Stimulated activated naive CD8-positive, alpha-beta T cell treated with anti-CD3 and anti-CD28 coated beads, Interleukin-15, Interleukin-2, amounts not matched to agents 100 U/mL and 50 U/mL, for 24 hours (primary cell): ENCODE data around the gene ACP7.
"Not testable (repeated sequence)": the region's sequence is repeated elsewhere in the genome, so short reads cannot be mapped to it uniquely, and the experiment has no call there.

Source experiments
- ATAC-seq: fragments of 150-1000 bp; cut with Tn5 transposase; one replicate; pipeline ENCODE4 v1.10.0; 2021
- DNase-seq: peaks from one replicate; pipeline ENCODE4 v3.0.0; 2021

Gene ACP7

DNA sequence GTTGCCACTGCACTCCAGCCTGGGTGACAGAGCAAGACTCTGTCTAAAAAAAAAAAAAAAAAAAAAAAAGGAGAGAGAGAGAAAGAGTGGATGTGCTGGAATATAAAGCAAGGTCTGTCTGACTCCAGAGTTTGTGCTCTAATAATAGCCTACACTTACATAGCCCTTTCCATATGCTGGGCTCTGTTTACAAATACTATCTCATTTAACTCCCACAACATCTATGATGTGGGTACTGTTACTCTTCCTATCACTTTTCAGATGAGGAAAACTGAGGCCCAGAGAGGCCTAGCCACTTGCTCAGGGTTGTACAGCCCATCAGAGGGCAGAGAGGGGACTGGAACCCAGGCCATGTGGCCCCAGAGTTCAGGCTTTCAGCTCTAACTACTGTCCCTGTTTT, 25.5 kb downstream of the ACP7 start:
- no peak for DNase-seq
- no peak for ATAC-seq

DNA sequence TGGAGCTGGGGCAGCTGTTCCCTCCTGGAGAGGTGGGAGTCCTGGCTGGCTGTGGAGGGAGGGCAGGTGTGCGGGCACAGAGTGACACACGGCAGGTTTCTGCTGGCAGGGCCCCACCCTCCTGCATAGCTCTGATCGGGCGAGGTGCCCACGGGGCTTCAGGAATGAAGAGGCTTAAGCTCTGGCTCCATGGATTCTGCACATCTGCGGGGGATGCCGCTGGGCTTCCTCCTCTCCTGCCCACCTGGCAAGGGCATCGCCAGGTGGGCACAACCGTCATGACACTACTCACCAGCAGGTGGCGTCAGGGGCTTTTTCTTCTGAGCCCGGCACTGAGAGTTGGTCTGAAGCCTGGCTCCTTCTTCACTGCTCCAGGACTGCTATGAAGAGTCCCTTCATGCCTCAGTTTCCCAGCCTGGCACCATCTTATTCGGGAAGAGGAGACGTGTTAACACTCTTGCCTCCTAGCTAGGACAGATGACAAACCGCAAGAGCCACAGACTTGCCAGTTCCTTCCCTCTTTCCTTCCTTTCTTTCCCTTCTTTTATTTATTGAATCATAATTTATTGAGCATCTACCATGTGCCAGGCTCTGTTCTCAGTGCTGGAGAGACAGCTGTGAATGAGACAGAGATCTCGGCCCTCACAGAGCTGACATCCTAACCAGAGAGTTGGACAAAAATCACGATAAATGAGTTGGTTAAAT, 26.2 kb downstream of the ACP7 start:
- ATAC-seq (peak; percentile 75), DNase-seq (peak; percentile 82)

DNA sequence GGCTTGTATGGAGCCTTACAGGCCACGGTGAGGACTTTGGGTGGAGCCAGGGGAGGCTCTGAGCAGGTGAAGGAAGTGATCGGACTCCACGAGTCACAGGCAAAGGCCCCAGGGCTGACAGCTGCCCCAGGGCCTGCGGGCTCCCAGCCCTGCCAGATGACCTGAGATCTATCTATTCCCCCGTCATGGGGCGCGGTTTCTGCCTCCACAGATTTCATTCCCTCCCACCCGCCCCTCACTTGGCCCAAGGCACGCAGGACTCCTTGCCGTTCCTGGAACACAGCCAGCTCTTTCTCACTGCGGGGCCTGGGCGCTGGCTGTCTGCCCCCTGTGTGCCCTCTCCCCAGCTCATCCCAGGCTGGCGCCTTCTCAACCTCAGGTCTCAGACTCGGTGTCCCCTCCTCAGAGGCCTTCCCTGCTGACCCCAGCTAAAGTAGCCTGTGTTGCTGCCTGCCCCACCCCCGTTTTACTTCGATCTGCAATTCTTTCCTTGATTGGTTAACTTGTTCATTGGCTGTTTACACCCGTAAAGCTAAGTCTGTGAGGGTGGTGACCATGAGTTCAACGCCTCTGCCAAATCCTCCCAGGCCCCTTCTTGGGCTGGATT, 27.5 kb downstream of the ACP7 start:
- ATAC-seq, result no peak
- DNase-seq, result no peak

DNA sequence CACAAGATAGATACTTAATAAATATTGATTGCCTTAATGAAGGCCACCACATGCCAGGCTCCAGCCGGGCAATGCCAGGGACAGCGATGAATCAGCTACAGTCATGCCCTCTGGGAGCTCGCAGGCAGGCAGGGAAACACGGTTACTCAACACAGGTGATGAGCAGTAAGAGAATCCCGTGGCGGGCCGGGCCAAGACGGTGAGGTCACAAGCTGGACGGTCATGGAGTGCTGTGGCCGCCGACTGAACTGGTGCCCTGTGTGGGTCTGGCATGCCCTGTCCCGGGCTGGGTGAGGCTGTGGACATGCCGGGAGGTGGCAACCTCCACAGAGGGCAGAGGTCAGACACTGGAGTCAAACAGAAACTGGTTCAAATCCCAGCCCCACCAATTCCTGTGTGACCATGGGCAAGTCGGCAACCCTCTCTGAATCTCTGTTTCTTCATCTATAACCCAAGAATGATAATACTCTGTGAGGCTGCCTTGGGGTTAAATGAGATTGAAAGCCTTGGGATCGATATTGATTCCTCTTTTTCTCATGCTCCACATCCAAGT, 28.2 kb downstream of the ACP7 start:
- no peak for ATAC-seq

DNA sequence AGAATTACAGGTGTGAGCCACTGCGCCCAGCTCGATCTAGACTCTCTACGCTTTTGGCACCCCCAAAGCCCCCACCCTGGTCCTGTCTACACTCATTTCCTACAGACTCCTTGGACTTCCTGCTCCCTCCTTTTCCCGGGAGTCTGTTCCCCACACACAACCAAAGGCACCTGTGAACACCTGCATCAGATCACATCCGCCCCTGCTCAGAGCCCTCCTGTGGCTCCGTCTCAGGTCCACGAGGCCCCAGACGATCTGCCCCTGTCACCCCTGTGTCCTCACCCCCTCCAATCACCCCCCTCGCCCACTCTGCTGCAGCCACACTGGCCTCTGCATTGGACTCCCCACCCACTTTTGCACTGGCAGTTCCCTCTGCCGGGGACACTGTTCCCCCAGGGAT, 29.0 kb downstream of the ACP7 start:
- DNase-seq (no peak), ATAC-seq (no peak)

More for the DNA sequence above, 28.2 kb downstream of the ACP7 start:
- DNase-seq, result no peak

DNA sequence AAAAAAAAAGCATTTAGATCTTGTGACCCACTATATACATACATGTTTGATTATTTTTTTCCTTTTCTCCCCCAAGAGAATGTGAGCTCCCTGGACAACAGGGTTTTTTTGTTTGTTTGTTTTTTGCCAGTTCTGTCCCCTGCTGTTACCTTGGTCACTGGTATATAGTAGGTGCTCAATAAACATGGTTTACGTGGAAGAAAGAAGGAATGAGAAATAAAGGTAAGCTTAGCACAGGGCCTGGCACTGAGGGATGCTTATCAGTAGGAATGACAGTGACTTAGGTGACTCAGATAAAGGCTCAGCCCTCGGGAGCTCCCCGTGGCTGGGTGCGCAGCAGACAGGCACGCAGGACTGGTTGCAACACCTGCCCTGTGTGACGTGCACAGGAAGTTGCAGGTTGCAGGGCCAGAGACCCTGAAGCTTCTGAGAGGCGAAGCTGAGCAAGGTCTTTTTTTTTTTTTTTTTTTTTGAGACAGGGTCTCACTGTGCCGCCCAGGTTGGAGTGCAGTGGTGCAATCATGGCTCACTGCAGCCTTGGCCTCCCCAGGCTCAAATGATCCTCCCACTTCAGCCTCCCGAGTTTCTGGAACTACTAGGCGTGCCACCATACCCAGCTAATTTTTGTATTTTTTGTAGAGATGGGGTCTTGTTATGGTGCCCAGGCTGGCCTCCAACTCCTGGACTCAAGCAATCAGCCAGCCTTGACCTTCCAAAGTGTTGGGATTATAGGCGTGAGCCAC, 31.1 kb downstream of the ACP7 start:
- DNase-seq, result no peak

DNA sequence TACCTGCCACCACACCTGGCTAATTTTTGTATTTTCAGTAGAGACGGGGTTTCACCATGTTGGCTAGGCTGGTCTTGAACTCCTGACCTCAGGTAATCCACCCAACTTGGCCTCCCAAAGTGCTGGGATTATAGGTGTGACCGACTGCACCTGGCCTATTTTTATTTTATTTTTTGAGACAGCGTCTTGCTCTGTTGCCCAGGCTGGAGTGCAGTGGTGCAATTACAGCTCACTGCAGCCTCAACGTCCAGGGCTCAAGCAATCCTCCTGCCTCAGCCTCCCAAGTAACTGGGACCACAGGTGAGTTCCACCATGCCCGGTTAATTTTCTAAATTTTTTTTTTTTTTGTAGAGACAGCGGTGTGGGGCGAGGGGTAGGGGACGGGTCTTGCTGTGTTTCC, 32.9 kb downstream of the ACP7 start:
- not testable (repeated sequence) for ATAC-seq, DNase-seq

More for the DNA sequence above, 31.1 kb downstream of the ACP7 start:
- ATAC-seq, result no peak

DNA sequence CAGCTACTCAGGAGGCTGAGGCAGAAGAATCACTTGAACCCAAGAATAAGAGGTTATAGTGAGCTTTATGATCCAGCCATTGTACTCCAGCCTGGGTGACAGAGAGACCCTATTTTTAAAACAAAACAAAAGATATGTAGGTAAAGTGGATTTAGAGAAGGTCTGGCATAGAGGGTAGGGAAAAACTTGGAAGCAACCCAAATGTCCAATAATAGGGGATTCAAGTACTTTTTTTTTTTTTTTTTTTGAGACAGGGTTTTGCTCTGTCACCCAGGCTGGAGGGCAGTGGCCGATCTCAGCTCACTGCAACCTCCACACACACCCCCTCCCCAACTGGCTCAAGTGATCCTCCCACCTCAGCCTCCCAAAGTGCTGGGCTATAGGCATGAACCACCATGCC, 35.7 kb downstream of the ACP7 start:
- ATAC-seq (no peak), DNase-seq (no peak)

DNA sequence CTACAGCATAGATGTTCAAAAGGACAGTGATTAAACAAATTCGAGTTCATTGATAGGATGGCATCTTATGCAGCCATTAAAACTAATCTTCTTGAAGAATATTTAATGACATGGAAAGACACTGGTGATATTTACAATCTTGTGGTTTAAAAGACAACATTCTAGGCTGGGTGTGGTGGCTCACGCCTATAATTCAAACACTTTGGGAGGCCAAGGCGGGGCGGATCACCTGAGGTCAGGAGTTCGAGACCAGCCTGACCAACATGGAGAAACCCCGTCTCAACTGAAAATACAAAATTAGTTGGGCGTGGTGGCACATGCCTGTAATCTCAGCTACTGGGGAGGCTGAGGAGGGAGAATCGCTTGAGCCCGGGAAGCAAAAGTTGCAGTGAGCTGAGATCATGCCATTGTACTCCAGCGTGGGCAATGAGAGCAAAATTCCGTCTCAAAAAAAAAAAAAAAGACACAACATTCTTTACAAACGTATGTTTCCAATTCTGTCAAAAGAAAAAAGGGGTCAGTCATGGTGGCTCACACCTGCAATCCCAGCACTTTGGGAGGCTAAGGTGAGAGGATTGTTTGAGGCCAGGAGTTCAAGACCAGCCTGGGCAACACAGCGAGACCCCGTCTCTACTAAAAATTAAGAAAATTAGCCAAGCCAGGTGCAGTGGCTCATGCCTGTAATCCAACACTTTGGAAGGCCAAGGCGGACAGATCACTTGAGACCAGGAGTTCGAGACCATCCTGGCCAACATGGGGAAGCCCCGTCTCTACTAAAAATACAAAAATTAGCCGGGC, 39.0 kb downstream of the ACP7 start:
- DNase-seq, result no peak
- ATAC-seq, result no peak

DNA sequence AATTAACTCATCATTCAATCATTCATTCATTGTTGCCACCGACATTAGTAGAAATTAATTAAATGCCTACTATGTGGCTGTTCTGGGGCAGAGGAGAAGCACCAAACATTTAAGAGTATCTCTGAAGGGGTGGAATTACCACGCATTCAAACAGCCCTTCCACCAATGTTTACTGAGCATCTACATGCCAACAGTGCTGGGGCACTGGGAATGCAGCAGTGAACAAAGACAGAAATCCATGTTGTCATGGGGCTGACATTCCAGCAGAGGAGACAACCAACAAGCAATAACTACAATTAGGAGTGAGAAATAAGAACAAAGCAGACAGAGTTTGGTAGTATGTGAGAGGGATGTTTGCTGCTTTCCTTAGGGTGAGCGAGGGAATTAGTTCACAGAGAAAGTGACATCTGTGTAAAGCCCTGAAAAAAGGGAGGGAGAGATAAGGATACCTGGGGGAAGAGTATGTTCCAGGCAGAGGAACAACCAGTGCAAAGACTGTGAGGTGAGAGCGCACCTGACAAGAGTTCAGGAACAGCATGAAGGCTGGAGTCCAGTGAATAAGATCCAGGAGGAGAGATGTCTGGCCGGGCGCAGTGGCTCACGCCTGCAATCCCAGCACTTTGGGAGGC, 40.1 kb downstream of the ACP7 start:
- ATAC-seq (no peak), DNase-seq (no peak)

DNA sequence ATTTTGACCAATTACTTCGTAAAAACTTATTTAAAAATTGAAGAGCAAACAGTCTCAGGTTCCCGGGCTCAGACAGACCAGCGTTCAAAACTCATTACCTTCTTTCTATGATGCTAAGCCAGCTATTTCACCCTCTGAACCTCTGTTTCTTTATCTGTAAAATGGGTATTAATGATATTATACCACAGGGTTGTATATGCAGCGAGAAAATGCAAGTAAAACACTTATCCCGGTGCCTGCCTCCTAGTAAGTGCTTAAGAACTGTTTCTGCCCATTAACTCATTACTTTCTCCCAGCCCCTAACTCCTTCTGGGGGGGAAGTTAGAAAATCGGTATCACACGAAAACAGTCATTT, 41.0 kb downstream of the ACP7 start:
- DNase-seq (no peak), ATAC-seq (no peak)

DNA sequence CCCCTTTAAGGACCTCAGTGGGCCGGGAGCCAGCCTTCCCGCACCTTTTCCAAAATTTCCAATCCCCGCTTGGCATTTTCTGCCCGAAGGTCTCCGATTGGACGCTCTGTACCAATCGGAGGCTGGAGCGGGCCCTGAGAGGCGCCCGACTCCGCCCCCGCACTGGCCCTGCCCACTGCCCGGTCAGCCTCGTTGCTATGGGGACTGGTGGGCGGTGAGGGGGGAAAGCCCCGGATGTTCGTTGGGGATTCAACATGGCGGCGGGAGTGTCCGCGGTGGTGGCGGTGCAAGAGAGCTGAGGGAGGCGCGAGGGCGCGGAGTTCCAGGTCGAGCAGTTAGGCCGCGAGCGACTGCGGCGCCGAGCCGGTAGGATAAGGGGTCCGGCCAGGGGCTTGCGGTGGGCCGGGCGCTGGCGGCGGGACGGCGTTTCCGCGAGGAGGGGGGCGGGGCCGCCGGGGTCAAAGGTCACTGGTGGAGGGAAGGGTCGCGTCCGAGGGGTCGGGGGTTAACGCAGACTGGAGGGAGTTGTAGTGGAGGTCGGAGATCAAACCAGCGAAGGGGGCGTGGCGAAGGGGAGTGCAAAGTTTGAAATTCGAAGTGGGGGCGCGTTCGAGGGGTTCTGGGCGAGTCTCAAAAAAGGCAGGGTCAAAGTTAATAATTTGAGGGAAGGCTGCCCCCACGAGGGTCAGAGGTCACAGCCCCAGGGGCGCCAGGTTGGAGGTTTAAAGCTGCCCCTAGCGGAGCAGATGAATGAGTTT, 41.6 kb downstream of the ACP7 start, which contains the start of gene PAK4:
Gene PAK4, plus strand, starts transcription at position 233 of the 758 bp plus-strand sequence. CDS start 43,768 bp downstream, outside the sequence.
- DNase-seq, result peak; percentile 100

DNA sequence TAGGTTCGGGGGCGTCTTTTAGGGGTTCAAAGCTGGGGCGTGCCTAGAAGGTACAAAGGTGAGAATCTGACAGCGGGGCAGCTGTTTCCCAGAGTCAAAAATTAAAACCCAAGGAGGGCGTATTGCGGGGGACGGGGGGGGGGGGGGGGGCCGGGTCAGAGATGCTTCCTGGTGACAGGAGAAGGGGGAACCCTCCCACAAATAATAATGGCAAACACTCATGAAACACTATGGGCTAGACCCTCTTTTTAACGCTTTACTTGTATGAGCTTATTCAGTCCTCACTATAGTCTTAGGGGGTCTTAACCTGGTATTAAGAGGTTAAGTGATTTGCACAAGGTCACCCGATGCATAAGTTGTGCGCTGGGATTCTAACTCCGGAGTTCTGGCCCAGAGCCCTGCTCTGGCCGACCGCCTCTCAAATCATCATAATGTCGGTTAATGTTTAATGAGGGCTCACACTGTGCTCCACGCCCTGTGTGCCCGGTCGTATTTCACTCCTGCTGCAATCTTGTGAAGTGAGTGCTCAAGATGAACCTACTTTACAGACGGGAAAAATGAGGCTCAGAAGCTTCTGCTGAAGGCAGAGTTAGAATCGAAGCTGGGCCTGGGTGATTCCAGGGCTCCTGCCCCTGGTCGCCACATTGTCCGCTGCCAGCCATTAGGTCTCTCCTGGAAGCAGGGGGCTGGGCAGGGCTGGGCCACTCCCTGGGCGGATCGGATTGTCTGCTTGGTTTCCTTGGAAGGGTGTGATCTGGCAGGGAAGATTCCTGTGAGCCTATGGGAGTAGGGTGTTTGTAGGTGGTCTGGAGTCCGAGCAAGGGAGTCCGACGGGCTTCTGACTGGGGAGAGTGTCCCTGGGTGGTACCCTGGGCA, 42.4 kb downstream of the ACP7 start:
- ATAC-seq, result no peak
- no peak for DNase-seq

More for the DNA sequence above, 41.6 kb downstream of the ACP7 start, which contains the start of gene PAK4:
- ATAC-seq, result peak; percentile 97

DNA sequence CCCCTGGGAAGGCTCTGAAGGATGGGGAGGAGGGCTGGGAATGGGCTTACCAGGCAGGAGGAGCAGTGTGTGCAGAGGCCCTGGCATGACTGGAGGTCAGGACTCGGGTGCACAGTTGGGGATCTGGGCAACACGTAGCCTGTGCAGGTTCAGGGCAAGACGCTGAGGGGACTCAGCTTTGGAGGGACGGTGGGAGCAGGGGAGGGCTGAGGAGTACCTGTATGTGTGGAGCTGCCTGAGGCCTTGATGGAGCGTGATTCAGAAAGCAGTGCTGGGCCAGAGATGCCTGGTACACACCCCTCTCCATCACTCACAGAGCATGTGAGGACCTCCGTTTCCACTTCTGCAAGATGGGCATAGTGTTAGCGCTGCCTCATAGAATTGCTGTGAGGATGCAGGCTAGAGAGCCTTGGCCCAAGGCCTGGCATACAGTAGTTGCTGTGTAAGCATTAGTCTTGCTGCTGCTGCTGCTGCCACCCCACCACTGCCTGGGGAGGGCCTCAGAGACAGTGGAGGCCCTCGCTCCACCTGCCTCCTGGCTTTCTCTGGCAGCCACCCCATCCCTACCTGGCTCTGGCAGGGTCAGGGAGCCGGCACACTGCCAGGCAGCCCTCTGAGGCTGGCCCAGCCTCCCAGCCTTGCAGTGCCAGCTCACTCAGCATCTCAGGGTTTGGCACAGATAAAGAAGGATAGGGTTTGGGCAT, 43.8 kb downstream of the ACP7 start:
- ATAC-seq, result no peak
- no peak for DNase-seq

DNA sequence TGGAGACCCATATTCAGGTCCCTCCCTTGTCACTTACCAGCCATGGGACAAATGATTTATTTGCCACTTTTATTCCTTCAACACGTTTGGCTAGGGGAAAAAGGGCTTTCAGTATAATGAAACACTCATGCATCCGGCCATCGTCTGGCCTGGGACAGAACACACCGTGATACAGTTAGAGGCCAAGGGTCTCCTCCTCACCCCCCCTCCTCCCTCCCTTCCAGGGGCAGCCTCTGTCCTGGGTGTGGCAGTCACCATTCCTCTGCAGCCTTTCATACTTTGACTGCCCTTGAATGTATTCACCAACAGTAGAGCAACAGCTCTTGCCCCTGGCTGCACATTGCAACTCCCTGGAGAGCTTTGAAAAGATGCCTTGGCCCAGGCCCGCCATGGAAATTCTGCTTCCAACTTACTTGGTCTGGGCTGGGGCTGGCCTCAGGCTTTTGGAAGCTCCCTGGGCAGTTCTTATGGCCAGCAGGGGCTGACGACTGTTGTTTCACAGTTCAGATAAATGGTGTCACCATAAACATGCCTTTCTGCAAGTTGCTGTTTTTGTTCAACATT, 44.4 kb downstream of the ACP7 start:
- ATAC-seq, result no peak
- no peak for DNase-seq

DNA sequence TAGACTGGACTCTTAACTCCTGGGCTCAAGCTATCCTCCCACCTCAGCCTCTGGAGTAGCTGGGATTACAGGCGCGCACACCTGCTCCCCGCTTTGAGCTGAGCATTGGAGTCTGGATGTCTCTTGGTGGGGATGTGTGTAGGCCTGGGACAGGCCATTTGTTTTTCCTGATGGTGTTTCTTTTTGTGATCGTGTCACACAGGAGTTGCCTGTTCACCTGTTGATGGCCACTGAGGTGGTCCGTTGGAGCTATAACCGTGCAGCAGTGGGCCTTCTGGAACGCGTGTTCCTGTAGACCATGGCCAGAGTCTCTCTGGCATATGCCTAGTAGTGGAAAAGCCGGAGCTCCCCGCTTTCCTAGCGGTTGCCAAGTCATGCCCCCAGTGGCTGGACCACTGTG, 44.9 kb downstream of the ACP7 start:
- DNase-seq (no peak), ATAC-seq (no peak)

DNA sequence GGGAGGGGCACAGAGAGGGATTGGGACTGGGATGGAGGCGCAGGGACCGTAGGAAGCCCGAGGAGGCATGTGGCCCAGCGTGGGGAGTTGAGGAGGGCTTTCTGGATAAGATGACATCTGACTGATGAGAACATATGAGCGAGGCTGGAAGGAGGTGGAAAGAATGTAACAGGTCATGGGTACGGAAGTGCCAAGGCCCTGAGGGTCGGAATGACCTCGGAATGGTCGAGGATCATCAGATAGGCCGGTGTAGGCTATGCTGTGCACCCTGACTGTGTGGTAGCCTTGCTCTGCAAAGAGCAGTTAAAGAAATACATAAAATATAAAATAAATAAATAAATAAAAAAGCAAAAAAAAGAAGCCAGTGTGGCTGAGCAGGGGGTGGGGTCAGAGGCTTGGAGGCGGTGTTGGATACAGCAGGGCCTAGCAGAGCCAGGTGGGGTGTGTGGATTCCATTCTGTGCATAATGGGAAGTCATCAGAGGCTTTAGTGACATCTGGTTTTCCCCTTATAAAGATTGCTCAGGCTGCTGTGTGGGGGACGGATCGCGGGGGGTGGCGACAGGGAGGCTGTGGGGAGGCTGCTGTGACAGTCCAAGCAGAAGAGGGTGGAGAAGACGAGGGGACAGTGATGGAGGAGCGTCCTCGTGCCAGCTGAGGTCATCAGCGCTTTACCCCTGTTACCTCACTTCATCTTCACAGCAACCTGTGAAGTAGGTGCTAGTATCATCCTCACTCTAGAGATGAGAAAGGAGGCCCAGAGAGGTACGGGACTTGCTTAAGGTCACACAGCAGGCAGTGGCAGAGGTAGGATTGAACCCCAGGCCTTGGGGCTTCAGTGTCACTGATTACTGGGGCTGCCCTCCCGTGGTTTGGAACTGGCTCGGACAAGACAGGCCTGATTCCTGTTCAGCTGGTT, 46.4 kb downstream of the ACP7 start:
- ATAC-seq, result no peak
- no peak for DNase-seq

DNA sequence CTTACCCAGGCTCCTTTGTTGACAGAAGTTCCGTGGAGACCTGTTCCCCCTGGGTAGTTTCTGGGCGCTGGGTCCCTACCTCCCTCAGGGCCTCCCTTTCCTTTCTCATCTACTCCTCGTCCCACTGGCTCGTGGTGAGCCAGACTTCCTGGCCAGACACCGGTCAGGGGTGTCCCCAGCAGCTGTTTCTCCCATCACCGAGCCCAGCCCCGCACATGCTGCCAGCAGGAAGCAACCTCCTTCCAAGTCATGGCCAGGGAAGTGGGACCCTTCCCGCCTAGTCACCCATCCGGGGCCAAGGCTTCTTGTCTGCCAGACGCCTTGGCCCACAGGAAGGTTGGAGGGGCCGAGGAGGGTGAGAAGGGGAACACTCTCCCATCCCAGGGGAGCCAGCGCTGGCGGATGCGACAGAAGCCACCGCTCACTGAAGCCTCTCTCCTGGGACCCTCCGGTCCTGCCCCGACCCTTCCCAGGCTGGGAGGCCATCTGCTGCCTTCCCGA, 47.1 kb downstream of the ACP7 start:
- no peak for ATAC-seq
- DNase-seq, result no peak
